ENCODE results near the gene DNMT3L.
"Not testable (repeated sequence)": the region's sequence is repeated elsewhere in the genome, so short reads cannot be mapped to it uniquely, and the experiment has no call there.

Gene DNMT3L

GRCh38 chr21:44275041-44275440 lies 13.3 kb upstream of the DNMT3L start:
- no peak for DNase-seq

- DNase-seq, result no peak
Observed at GRCh38 chr21:44273046-44273445, 11.3 kb upstream of the DNMT3L start.

- no peak for DNase-seq
Observed at GRCh38 chr21:44272284-44272858, 10.7 kb upstream of the DNMT3L start.

GRCh38 chr21:44271558-44272283 lies 10.0 kb upstream of the DNMT3L start:
- no peak for DNase-seq

GRCh38 chr21:44269090-44269489 lies 7.4 kb upstream of the DNMT3L start:
- DNase-seq, result no peak

GRCh38 chr21:44267655-44268142 lies 6.0 kb upstream of the DNMT3L start:
- peak; percentile 81 for DNase-seq

- DNase-seq, result no peak
Observed at GRCh38 chr21:44265734-44266270, 4.1 kb upstream of the DNMT3L start.

- DNase-seq, result no peak
Observed at GRCh38 chr21:44263768-44264167, 2.1 kb upstream of the DNMT3L start.

GRCh38 chr21:44263221-44263760 lies 1.6 kb upstream of the DNMT3L start:
- no peak for DNase-seq

- no peak for DNase-seq
Observed at GRCh38 chr21:44262338-44263056, 800 bp upstream of the DNMT3L start.

- DNase-seq, result no peak
Observed at GRCh38 chr21:44260791-44261631, 686 bp downstream of the DNMT3L start.

- DNase-seq, result no peak
Observed at GRCh38 chr21:44260066-44260465, 1.6 kb downstream of the DNMT3L start.

GRCh38 chr21:44259082-44259705 lies 2.5 kb downstream of the DNMT3L start:
- DNase-seq, result no peak

- no peak for DNase-seq
Observed at GRCh38 chr21:44258056-44258725, 3.5 kb downstream of the DNMT3L start.

- DNase-seq, result no peak
Observed at GRCh38 chr21:44255511-44255981, 6.2 kb downstream of the DNMT3L start.

GRCh38 chr21:44253832-44254710 lies 7.6 kb downstream of the DNMT3L start:
- no peak for DNase-seq

GRCh38 chr21:44249204-44250037 lies 12.3 kb downstream of the DNMT3L start:
- DNase-seq, result not testable (repeated sequence)

- not testable (repeated sequence) for DNase-seq
Observed at GRCh38 chr21:44247904-44248303, 13.8 kb downstream of the DNMT3L start.

- not testable (repeated sequence) for DNase-seq
Observed at GRCh38 chr21:44243980-44244379, 17.7 kb downstream of the DNMT3L start.
